ENCODE results near the gene SLC15A1. TPM values are rescaled to one million over a fixed set of nuclear protein-coding genes. Genes with fewer than 3 reads are reported as not detected.

The SLC15A1 gene
- total RNA-seq, 3 donors from 2014 or later = not detected

- peaks cover 2% of the 10 kb centered on the region for H3K4me1 Mint-ChIP-seq (ENCODE audit: low read depth)
- H3K36me3 Mint-ChIP-seq (ENCODE audit: insufficient read depth) = no peaks in the 10 kb centered on the region
- H3K4me3 Mint-ChIP-seq = no peak overlapping the region
- ATAC-seq = no peak
- no peak for DNase-seq
- peaks cover 10% of the 10 kb centered on the region for H3K9me3 Mint-ChIP-seq
- peaks cover 65% of the 10 kb centered on the region for H3K27me3 Mint-ChIP-seq (ENCODE audit: low read depth)
Observed at GRCh38 chr13:98751367-98751782, 1.1 kb downstream of the SLC15A1 start.

GRCh38 chr13:98749501-98749900 is 3.0 kb downstream of the SLC15A1 start:
- Mint-ChIP-seq H3K27me3 (ENCODE audit: low read depth) (peaks cover 53% of the 10 kb centered on the region), H3K9me3 (peaks cover 9% of the 10 kb centered on the region), H3K4me3 (no peak overlapping the region), H3K36me3 (ENCODE audit: insufficient read depth) (no peaks in the 10 kb centered on the region), H3K4me1 (ENCODE audit: low read depth) (peaks cover 2% of the 10 kb centered on the region)
- DNase-seq = no peak
- no peak for ATAC-seq

GRCh38 chr13:98746968-98747367 is 5.5 kb downstream of the SLC15A1 start:
- DNase-seq (no peak), ATAC-seq (no peak)
- no peak overlapping the region for H3K4me3 Mint-ChIP-seq
- no peaks in the 10 kb centered on the region for H3K36me3 Mint-ChIP-seq (ENCODE audit: insufficient read depth)
- peaks cover 2% of the 10 kb centered on the region for H3K4me1 Mint-ChIP-seq (ENCODE audit: low read depth)
- no peaks in the 10 kb centered on the region for H3K9me3 Mint-ChIP-seq
- peaks cover 35% of the 10 kb centered on the region for H3K27me3 Mint-ChIP-seq (ENCODE audit: low read depth)

DNA sequence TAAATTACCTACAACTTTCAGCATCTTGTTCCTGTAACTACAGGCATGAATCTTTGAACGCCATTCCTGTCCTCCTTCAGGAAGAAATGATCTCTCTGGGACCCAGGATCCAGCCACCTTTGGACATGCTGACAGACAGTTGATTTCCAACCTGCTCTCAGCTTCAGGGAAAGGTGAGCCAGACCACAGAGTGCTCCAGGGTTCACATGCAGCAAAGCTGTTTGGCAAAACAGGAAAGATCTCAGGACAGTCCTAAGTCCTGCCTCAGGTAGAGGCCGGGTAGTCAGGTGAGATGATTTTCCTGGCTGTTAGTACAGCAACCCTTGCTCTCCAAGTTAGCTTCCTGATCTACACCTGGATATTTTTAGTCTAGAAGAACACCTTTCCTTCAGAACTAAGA is 9.1 kb downstream of the SLC15A1 start:
- Mint-ChIP-seq H3K27me3 (ENCODE audit: low read depth) (peaks cover 3% of the 10 kb centered on the region), H3K4me3 (no peak overlapping the region), H3K4me1 (ENCODE audit: low read depth) (no peaks in the 10 kb centered on the region), H3K36me3 (ENCODE audit: insufficient read depth) (no peaks in the 10 kb centered on the region), H3K9me3 (no peaks in the 10 kb centered on the region)
- no peak for ATAC-seq
- no peak for DNase-seq

- Mint-ChIP-seq H3K27me3 (ENCODE audit: low read depth) (peaks cover 3% of the 10 kb centered on the region), H3K36me3 (ENCODE audit: insufficient read depth) (no peaks in the 10 kb centered on the region), H3K9me3 (peaks cover 2% of the 10 kb centered on the region), H3K4me3 (no peak overlapping the region), H3K4me1 (ENCODE audit: low read depth) (no peaks in the 10 kb centered on the region)
- DNase-seq = no peak
- ATAC-seq = no peak
Observed at GRCh38 chr13:98742961-98743360, 9.5 kb downstream of the SLC15A1 start.

DNA sequence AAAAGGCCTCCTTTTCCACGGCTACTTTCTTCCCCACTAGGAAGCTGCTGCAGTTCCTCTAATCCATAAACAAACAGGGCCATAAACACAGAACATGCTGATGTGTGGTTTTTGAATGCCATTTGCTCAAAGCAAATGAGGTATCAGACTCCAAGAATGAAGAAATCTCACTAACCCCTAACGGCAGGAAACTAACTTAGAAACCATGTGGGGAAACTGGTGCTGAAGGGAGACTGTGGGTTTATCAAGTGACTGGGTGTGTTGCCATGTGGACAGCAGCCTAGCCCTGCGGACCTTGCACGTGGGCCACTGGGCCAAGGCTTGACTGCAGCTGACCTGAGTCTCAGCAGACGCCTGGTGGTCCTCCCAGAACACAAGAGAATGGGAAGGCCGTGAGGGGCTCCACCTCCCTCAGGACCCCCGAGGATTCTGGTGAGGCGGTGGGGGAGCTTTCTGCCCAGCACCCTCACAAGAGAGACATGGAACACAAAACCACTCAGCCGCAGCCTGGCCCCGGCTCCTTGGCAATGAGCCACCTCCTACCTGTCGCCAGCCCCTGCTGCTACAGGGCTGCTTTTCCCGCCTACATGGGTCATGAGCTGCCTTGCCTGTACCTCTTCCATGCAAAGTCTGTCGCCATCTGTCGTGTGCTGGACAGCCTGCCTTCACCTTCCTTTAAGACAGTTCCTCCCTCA is 10.6 kb downstream of the SLC15A1 start:
- no peak for DNase-seq
- Mint-ChIP-seq H3K4me3 (no peak overlapping the region), H3K4me1 (ENCODE audit: low read depth) (no peaks in the 10 kb centered on the region), H3K36me3 (ENCODE audit: insufficient read depth) (no peaks in the 10 kb centered on the region), H3K9me3 (peaks cover 8% of the 10 kb centered on the region), H3K27me3 (ENCODE audit: low read depth) (no peaks in the 10 kb centered on the region)
- ATAC-seq = no peak

GRCh38 chr13:98740131-98740530 is 12.3 kb downstream of the SLC15A1 start:
- no peaks in the 10 kb centered on the region for H3K36me3 Mint-ChIP-seq (ENCODE audit: insufficient read depth)
- no peaks in the 10 kb centered on the region for H3K27me3 Mint-ChIP-seq (ENCODE audit: low read depth)
- ATAC-seq (no peak), DNase-seq (no peak)
- H3K9me3 Mint-ChIP-seq = peaks cover 8% of the 10 kb centered on the region
- H3K4me3 Mint-ChIP-seq = no peak overlapping the region
- no peaks in the 10 kb centered on the region for H3K4me1 Mint-ChIP-seq (ENCODE audit: low read depth)

- no peaks in the 10 kb centered on the region for H3K4me1 Mint-ChIP-seq (ENCODE audit: low read depth)
- ATAC-seq = no peak
Observed at GRCh38 chr13:98738993-98739392, 13.5 kb downstream of the SLC15A1 start.

GRCh38 chr13:98738213-98738612 is 14.3 kb downstream of the SLC15A1 start:
- H3K9me3 Mint-ChIP-seq = peaks cover 8% of the 10 kb centered on the region
- H3K4me3 Mint-ChIP-seq = no peak overlapping the region
- ATAC-seq = no peak
- no peaks in the 10 kb centered on the region for H3K27me3 Mint-ChIP-seq (ENCODE audit: low read depth)
- no peak for DNase-seq
- no peaks in the 10 kb centered on the region for H3K4me1 Mint-ChIP-seq (ENCODE audit: low read depth)
- H3K36me3 Mint-ChIP-seq (ENCODE audit: insufficient read depth) = no peaks in the 10 kb centered on the region

More at GRCh38 chr13:98738993-98739392, 13.5 kb downstream of the SLC15A1 start:
- H3K4me3 Mint-ChIP-seq = no peak overlapping the region
- no peaks in the 10 kb centered on the region for H3K36me3 Mint-ChIP-seq (ENCODE audit: insufficient read depth)
- H3K9me3 Mint-ChIP-seq = peaks cover 8% of the 10 kb centered on the region
- H3K27me3 Mint-ChIP-seq (ENCODE audit: low read depth) = no peaks in the 10 kb centered on the region
- no peak for DNase-seq

- Mint-ChIP-seq H3K4me1 (ENCODE audit: low read depth) (no peaks in the 10 kb centered on the region), H3K27me3 (ENCODE audit: low read depth) (peaks cover 11% of the 10 kb centered on the region)
Observed at GRCh38 chr13:98731925-98732324, 20.5 kb downstream of the SLC15A1 start.

DNA sequence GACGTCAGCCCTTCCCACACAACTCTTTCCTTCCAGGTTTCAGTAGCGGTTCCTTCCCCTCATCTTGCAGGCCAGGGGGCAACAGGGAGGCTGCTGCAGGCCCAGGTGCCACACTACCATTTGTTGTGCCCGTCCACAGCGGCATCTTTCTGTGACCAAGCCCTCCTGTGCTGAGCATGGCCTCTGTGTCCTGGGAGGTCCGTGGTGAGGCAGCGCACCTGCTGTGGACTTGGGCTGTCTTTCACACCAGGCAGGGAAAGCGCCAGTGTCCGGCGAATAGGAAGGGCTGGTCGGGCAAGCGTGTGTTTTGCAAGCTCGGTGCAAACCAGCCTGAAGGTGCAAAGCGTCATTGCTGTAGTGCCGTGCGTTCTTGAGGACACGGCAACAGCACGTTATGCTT is 21.4 kb downstream of the SLC15A1 start:
- ATAC-seq (no peak), DNase-seq (no peak)
- Mint-ChIP-seq H3K27me3 (ENCODE audit: low read depth) (peaks cover 11% of the 10 kb centered on the region), H3K4me1 (ENCODE audit: low read depth) (no peaks in the 10 kb centered on the region), H3K9me3 (no peaks in the 10 kb centered on the region), H3K36me3 (ENCODE audit: insufficient read depth) (no peaks in the 10 kb centered on the region), H3K4me3 (no peak overlapping the region)

More at GRCh38 chr13:98731925-98732324, 20.5 kb downstream of the SLC15A1 start:
- Mint-ChIP-seq H3K9me3 (no peaks in the 10 kb centered on the region), H3K36me3 (ENCODE audit: insufficient read depth) (no peaks in the 10 kb centered on the region), H3K4me3 (no peak overlapping the region)
- DNase-seq = no peak
- ATAC-seq = no peak

- Mint-ChIP-seq H3K9me3 (no peaks in the 10 kb centered on the region), H3K27me3 (ENCODE audit: low read depth) (peaks cover 11% of the 10 kb centered on the region), H3K4me1 (ENCODE audit: low read depth) (no peaks in the 10 kb centered on the region), H3K36me3 (ENCODE audit: insufficient read depth) (no peaks in the 10 kb centered on the region), H3K4me3 (no peak overlapping the region)
- DNase-seq (no peak), ATAC-seq (no peak)
Observed at GRCh38 chr13:98730441-98730840, 22.0 kb downstream of the SLC15A1 start.

- no peak for DNase-seq
- no peak overlapping the region for H3K4me3 Mint-ChIP-seq
- ATAC-seq = no peak
- H3K4me1 Mint-ChIP-seq (ENCODE audit: low read depth) = no peaks in the 10 kb centered on the region
- no peaks in the 10 kb centered on the region for H3K36me3 Mint-ChIP-seq (ENCODE audit: insufficient read depth)
- H3K27me3 Mint-ChIP-seq (ENCODE audit: low read depth) = peaks cover 11% of the 10 kb centered on the region
- no peaks in the 10 kb centered on the region for H3K9me3 Mint-ChIP-seq
Observed at GRCh38 chr13:98729658-98730057, 22.8 kb downstream of the SLC15A1 start.

DNA sequence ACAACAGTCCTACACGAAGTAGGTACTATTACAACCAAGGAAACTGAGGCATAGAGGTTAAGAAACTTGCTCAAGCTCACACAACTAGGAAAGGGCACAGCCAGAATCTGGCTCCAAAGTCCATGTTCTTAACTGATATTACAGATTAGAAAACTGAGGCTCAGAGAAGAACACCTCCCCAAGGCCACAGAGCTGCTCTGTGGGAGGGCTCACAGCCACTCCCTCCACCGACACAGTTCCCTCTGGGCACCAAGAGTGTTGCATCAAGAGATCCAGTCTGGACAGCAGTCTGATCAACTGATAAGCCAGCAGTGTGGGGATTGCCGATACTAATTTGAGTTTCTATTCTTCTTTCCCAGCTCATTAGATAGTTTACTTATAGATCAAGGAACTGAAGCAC is 29.5 kb downstream of the SLC15A1 start:
- no peaks in the 10 kb centered on the region for H3K4me1 Mint-ChIP-seq (ENCODE audit: low read depth)
- H3K4me3 Mint-ChIP-seq = no peak overlapping the region
- H3K27me3 Mint-ChIP-seq (ENCODE audit: low read depth) = peaks cover 6% of the 10 kb centered on the region
- DNase-seq (no peak), ATAC-seq (no peak)
- H3K9me3 Mint-ChIP-seq = no peaks in the 10 kb centered on the region
- no peaks in the 10 kb centered on the region for H3K36me3 Mint-ChIP-seq (ENCODE audit: insufficient read depth)

GRCh38 chr13:98721825-98722510 is 30.5 kb downstream of the SLC15A1 start:
- no peaks in the 10 kb centered on the region for H3K4me1 Mint-ChIP-seq (ENCODE audit: low read depth)
- no peak for DNase-seq
- peaks cover 8% of the 10 kb centered on the region for H3K27me3 Mint-ChIP-seq (ENCODE audit: low read depth)
- H3K36me3 Mint-ChIP-seq (ENCODE audit: insufficient read depth) = no peaks in the 10 kb centered on the region
- no peak overlapping the region for H3K4me3 Mint-ChIP-seq
- H3K9me3 Mint-ChIP-seq = no peaks in the 10 kb centered on the region
- ATAC-seq = no peak
